Nephron progenitor cell (in vitro differentiated cells): ENCODE measurements around the gene KRTAP2-4.
"Not testable (repeated sequence)": the region's sequence is repeated elsewhere in the genome, so short reads cannot be mapped to it uniquely, and the experiment has no call there.

Experiments
- DNase-seq: peaks from one replicate; pipeline ENCODE4 v3.0.0; 2021
- H3K27ac Mint-ChIP-seq: 2 replicates; pipeline ENCODE4 v1.8.0; 2021; ENCODE audit warnings: mild to moderate bottlenecking, moderate library complexity, mixed read lengths
- H3K27me3 Mint-ChIP-seq: 2 replicates; pipeline ENCODE4 v1.8.0; 2021; ENCODE audit warnings: mild to moderate bottlenecking, low read depth, mixed read lengths; ENCODE audit not compliant: poor library complexity
- H3K36me3 Mint-ChIP-seq: 2 replicates; pipeline ENCODE4 v1.8.0; 2021; ENCODE audit warnings: low read depth, mixed read lengths
- H3K4me1 Mint-ChIP-seq: 2 replicates; pipeline ENCODE4 v1.8.0; 2021; ENCODE audit warnings: mixed read lengths
- H3K4me3 Mint-ChIP-seq: 2 replicates; pipeline ENCODE4 v1.8.0; 2021; ENCODE audit warnings: mild to moderate bottlenecking, moderate library complexity, mixed read lengths
- H3K9me3 Mint-ChIP-seq: 2 replicates; pipeline ENCODE4 v1.8.0; 2021; ENCODE audit warnings: mild to moderate bottlenecking, moderate library complexity, mixed read lengths
- TF ChIP-seq, protein P1 (sequence below): fragments of 200-600 bp; sonication (generic); IDR thresholded peaks from 2 replicates; pipeline ENCODE4 v1.5.0; 2021; ENCODE audit warnings: antibody characterized with exemption

Gene KRTAP2-4

DNA sequence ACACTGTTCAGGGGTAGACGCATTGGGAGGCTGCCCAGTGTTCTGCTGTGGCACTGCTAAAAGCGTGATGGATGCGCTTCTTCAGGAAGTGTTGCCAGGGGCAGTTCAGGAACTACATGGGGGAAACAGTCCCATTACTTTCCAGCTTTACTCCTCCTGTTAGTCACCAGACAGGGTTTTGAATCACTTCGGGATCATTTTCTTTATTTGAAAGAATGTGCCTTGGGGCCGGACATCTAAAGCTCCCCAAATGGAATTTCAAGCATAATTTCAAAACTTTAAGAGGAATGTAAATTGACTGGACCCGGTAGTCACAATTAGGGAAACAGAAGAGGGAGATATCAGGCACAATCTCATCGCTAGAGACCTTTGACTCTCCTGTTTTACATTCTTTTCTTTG is 17.2 kb downstream of the KRTAP2-4 start:
- peaks cover 17% of the 10 kb centered on the region for H3K9me3 Mint-ChIP-seq
- no peak overlapping the region for H3K4me3 Mint-ChIP-seq
- H3K27me3 Mint-ChIP-seq: peaks cover 3% of the 10 kb centered on the region
- no peak overlapping the region for H3K27ac Mint-ChIP-seq
- DNase-seq: no peak
- TF ChIP-seq, protein P1, sequence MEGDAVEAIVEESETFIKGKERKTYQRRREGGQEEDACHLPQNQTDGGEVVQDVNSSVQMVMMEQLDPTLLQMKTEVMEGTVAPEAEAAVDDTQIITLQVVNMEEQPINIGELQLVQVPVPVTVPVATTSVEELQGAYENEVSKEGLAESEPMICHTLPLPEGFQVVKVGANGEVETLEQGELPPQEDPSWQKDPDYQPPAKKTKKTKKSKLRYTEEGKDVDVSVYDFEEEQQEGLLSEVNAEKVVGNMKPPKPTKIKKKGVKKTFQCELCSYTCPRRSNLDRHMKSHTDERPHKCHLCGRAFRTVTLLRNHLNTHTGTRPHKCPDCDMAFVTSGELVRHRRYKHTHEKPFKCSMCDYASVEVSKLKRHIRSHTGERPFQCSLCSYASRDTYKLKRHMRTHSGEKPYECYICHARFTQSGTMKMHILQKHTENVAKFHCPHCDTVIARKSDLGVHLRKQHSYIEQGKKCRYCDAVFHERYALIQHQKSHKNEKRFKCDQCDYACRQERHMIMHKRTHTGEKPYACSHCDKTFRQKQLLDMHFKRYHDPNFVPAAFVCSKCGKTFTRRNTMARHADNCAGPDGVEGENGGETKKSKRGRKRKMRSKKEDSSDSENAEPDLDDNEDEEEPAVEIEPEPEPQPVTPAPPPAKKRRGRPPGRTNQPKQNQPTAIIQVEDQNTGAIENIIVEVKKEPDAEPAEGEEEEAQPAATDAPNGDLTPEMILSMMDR: no peak
- H3K36me3 Mint-ChIP-seq: no peaks in the 10 kb centered on the region
- H3K4me1 Mint-ChIP-seq: no peaks in the 10 kb centered on the region

DNA sequence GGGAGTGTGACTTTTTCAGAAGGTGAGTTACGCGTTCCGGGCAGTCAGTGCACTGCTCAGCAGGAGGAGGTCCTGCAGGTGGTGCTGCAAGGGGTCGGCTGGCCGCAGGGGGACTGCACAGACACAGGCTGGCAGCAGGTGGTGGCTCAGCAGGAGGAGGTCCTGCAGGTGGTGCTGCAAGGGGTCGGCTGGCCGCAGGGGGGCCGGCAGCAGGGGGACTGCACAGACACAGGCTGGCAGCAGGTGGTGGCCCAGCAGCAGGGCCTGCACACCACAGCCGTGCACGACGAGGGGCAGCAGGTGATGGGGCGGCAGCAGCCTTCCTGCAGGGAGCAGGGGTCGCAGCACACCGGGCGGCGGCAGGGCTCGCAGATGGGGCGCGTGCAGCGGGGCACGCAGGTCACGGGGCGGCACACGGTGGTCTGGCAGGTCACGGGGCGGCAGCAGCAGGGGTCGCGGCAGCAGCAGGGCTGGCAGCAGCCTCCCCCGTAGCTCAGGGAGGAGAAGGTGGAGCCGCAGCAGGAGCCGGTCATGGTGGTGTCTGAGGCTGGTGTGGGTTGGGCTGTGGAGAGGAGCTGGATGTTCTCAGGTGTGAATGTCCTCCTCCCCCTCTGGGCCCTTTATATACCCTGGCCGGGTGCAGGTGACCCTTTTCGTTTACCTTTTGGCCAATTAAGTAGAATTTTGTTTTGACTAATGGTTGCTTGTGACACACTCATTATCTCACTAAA is 18.8 kb downstream of the KRTAP2-4 start, which contains the start of gene KRTAP2-1:
Gene KRTAP2-1, minus strand, starts transcription at position 582 of the 731 bp plus-strand sequence. Its CDS starts 49 bp downstream, at position 533.
- DNase-seq, H3K27ac Mint-ChIP-seq, H3K36me3 Mint-ChIP-seq, H3K27me3 Mint-ChIP-seq, H3K4me3 Mint-ChIP-seq, H3K4me1 Mint-ChIP-seq: not testable (repeated sequence)
- H3K9me3 Mint-ChIP-seq: peaks cover 17% of the 10 kb centered on the region

DNA sequence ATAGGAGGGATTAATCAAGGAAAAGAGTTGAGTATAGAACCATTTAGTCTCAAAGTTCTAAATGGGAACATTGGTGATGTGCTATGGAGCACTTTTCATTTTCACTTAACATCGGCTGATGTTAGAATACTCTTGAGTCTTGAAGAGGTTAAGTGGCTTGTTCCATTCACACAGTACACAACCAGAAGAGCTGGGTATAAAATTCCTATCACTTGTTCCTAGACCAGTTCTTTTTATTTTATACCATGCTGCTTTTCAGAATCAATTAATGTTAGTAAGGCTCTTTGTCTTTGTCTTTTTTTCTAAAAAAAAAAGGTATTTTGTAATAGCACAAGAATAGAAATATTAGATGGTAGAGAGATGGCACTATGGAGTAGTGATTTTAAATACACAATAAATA is 22.7 kb downstream of the KRTAP2-4 start:
- peaks cover 17% of the 10 kb centered on the region for H3K9me3 Mint-ChIP-seq
- no peak overlapping the region for H3K4me3 Mint-ChIP-seq
- peaks cover 3% of the 10 kb centered on the region for H3K27me3 Mint-ChIP-seq
- no peak for DNase-seq
- no peaks in the 10 kb centered on the region for H3K36me3 Mint-ChIP-seq
- TF ChIP-seq, protein P1: no peak
- no peak overlapping the region for H3K27ac Mint-ChIP-seq
- H3K4me1 Mint-ChIP-seq: no peaks in the 10 kb centered on the region

DNA sequence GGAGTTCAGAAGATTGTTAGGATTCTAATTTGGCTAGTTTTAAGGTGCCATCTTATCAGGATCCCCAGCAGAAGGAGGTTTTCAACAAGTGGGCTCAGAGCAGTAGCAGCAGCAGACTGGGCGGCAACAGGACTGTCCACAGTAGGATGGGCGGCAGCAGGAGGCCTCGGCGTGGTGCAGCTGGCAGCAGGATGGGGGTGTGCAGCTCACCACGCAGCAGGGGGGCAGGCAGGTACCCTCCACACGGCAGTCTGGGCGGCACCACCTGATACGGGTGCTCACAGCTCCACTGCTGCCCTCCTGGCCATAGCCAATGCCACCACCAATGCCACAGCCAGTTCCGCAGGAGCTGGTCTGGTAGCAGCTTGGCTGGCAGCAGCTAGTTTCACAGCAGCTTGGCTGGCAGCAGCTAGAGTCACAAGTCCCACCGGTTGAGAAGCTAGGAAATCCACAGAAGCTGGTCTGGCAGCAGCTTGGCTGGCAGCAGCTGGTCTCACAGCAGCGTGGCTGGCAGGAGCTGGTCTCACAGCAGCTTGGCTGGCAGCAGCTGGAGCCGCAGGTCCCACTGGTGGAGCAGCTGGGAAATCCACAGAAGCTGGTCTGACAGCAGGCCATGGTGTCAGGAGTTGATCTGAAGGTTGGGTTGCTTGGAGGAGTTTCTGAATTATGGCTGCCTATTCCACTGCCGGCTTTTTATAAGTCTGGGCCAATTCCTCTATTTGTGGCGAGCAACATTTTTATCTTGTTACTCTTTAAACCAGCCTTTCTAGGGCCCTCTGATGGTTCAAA is 24.7 kb downstream of the KRTAP2-4 start, which contains the start of gene KRTAP1-1:
Gene KRTAP1-1, minus strand, starts transcription at position 668 of the 789 bp plus-strand sequence. Its CDS starts 53 bp downstream, at position 615.
- not testable (repeated sequence) for H3K27ac Mint-ChIP-seq, H3K27me3 Mint-ChIP-seq, H3K4me3 Mint-ChIP-seq, H3K36me3 Mint-ChIP-seq, H3K4me1 Mint-ChIP-seq, DNase-seq
- H3K9me3 Mint-ChIP-seq: peaks cover 17% of the 10 kb centered on the region

DNA sequence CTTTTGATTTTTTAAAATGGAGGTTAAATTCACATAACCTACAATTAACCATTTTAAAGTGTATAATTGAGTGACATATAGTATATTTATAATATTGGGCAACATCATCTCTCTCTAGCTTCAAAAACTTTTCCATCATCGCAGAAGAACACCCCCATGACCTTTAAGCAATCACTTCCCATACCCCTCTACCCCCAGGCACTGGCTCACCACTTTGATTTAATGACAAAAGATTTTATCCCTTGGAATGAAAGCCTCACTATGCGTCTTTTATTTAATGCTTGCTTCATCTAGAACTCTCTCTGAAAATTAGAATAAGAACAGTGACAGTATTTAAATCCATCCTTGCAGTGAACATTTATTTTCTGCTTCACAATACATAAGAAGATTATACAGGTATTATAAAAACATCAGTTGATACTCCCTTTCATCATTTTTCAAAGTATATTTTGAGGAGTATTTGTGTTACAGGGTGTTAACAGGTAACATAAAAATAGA is 27.8 kb downstream of the KRTAP2-4 start:
- Mint-ChIP-seq H3K36me3 (no peaks in the 10 kb centered on the region), H3K4me1 (no peaks in the 10 kb centered on the region), H3K27me3 (peaks cover 3% of the 10 kb centered on the region), H3K9me3 (peaks cover 7% of the 10 kb centered on the region), H3K4me3 (no peak overlapping the region), H3K27ac (no peak overlapping the region)
- TF ChIP-seq, protein P1: no peak
- no peak for DNase-seq

DNA sequence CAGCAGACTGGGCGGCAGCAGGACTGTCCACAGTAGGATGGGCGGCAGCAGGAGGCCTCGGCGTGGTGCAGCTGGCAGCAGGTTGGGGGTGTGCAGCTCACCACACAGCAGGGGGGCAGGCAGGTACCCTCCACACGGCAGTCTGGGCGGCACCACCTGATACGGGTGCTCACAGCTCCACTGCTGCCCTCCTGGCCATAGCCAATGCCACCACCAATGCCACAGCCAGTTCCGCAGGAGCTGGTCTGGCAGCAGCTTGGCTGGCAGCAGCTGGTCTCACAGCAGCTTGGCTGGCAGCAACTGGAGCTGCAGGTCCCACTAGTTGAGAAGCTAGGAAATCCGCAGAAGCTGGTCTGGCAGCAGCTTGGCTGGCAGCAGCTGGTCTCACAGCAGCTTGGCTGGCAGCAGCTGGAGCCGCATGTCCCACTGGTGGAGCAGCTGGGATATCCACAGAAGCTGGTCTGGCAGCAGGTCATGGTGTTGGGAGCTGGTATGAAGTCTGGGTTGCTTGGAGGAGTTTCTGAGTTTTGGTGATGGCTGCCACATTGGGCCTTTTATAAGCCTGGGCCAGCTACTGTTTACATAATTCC is 31.2 kb downstream of the KRTAP2-4 start, which contains the start of gene KRTAP1-3:
Gene KRTAP1-3, minus strand, starts transcription at position 529 of the 590 bp plus-strand sequence. Its CDS starts 53 bp downstream, at position 476.
- H3K36me3 Mint-ChIP-seq, H3K4me1 Mint-ChIP-seq, H3K4me3 Mint-ChIP-seq, H3K27ac Mint-ChIP-seq, DNase-seq, H3K27me3 Mint-ChIP-seq, H3K9me3 Mint-ChIP-seq: not testable (repeated sequence)

DNA sequence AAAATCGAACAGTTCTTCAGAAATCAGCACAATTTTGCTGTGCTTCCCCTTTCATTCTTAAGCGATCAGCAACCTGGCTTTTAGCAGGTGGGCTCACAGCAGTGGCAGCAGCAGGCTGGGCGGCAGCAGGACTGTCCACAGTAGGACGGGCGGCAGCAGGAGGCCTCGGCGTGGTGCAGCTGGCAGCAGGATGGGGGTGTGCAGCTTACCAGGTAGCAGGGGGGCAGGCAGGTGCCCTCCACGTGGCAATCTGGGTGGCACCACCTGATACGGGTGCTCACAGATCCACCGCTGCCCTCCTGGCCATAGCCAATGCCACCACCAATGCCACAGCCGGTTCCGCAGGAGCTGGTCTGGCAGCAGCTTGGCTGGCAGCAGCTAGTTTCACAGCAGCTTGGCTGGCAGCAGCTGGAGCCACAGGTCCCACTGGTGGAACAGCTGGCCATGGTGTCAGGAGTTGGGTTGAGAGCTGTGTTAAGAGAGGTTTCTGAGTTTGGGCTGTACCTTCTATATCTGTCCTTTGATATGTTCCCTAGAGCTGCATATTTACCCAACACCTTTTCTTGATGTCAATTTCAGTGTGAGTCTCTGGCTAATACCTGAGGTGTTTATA is 35.9 kb downstream of the KRTAP2-4 start, which contains the start of gene KRTAP1-4:
Gene KRTAP1-4, minus strand, starts transcription at position 563 of the 613 bp plus-strand sequence. Its CDS starts 117 bp downstream, at position 446.
- Mint-ChIP-seq H3K27ac (no peak within 1 kb of the TSS), H3K9me3 (no peaks in the 10 kb centered on the region), H3K4me1 (no peaks in the 10 kb centered on the region), H3K36me3 (no peaks in the 10 kb centered on the region), H3K4me3 (no peak within 1 kb of the TSS), H3K27me3 (peaks cover 4% of the 10 kb centered on the region)
- DNase-seq: no peak
- TF ChIP-seq, protein P1: no peak
